H9 (cell line): ENCODE results near the gene PALD1. TPM values are rescaled to one million over a fixed set of nuclear protein-coding genes. Genes with fewer than 3 reads are reported as not detected.
A peak's percentile ranks its signal among the peaks of the same experiment; 100 is the strongest.

ENCODE experiments used
- DNase-seq: peaks from one replicate; pipeline ENCODE4 v3.0.0-alpha.2; 2017
- H2AFZ ChIP-seq: one replicate; pipeline ENCODE4 v1.6.1; 2013; ENCODE audit warnings: mild to moderate bottlenecking, low read length, control low read depth, moderate library complexity
- H2AK5ac ChIP-seq: 2 replicates; pipeline ENCODE4 v1.6.1; 2013; ENCODE audit warnings: low read length, control low read depth, mixed read lengths; ENCODE audit not compliant: insufficient read length
- H2BK120ac ChIP-seq: one replicate; pipeline ENCODE4 v1.6.1; 2013; ENCODE audit warnings: low read depth, mild to moderate bottlenecking, low read length, control low read depth, inconsistent platforms; ENCODE audit not compliant: poor library complexity, severe bottlenecking
- H2BK12ac ChIP-seq: 2 replicates; pipeline ENCODE4 v1.6.1; 2013; ENCODE audit warnings: low read length, control low read depth, mixed read lengths, low read depth; ENCODE audit not compliant: insufficient read length
- H2BK15ac ChIP-seq: 2 replicates; pipeline ENCODE4 v1.6.1; 2013; ENCODE audit warnings: low read depth, low read length, control low read depth
- H2BK20ac ChIP-seq: one replicate; pipeline ENCODE4 v1.6.1; 2013; ENCODE audit warnings: low read depth, mild to moderate bottlenecking, low read length, control low read depth, inconsistent platforms; ENCODE audit not compliant: poor library complexity, severe bottlenecking
- H2BK5ac ChIP-seq: 2 replicates; pipeline ENCODE4 v1.6.1; 2013; ENCODE audit warnings: low read length, control low read depth, mixed read lengths; ENCODE audit not compliant: insufficient read length
- H3K14ac ChIP-seq: 2 replicates; pipeline ENCODE4 v1.6.1; 2013; ENCODE audit warnings: low read length, control low read depth; ENCODE audit not compliant: insufficient read depth
- H3K18ac ChIP-seq: 2 replicates; pipeline ENCODE4 v1.6.1; 2013; ENCODE audit warnings: low read depth, mild to moderate bottlenecking, mixed read lengths, low read length, control low read depth; ENCODE audit not compliant: insufficient read length
- H3K23ac ChIP-seq: 2 replicates; pipeline ENCODE4 v1.6.1; 2013; ENCODE audit warnings: low read length, control low read depth, mixed read lengths, low read depth; ENCODE audit not compliant: insufficient read length
- H3K23me2 ChIP-seq: 2 replicates; pipeline ENCODE4 v1.6.1; 2013; ENCODE audit warnings: low read depth, mild to moderate bottlenecking, mixed read lengths, low read length, control low read depth; ENCODE audit not compliant: insufficient read length, poor library complexity, severe bottlenecking
- H3K27ac ChIP-seq: 2 replicates; pipeline ENCODE4 v1.5.1; 2013; ENCODE audit warnings: low read length, control low read depth, mixed read lengths, low read depth; ENCODE audit not compliant: insufficient read length
- H3K27me3 ChIP-seq: 2 replicates; pipeline ENCODE4 v1.6.1; 2013; ENCODE audit warnings: low read length, control low read depth, inconsistent platforms; ENCODE audit not compliant: insufficient read depth
- H3K4ac ChIP-seq: 2 replicates; pipeline ENCODE4 v1.6.1; 2013; ENCODE audit warnings: low read depth, mild to moderate bottlenecking, control low read depth, inconsistent platforms, low read length, moderate library complexity
- H3K4me1 ChIP-seq: 2 replicates; pipeline ENCODE4 v1.6.1; 2013; ENCODE audit warnings: low read length, control low read depth, inconsistent platforms; ENCODE audit not compliant: insufficient read depth
- H3K4me2 ChIP-seq: 2 replicates; pipeline ENCODE4 v1.6.1; 2013; ENCODE audit warnings: low read length, control low read depth, mixed read lengths; ENCODE audit not compliant: insufficient read length, insufficient read depth
- H3K56ac ChIP-seq: 2 replicates; pipeline ENCODE4 v1.6.1; 2013; ENCODE audit warnings: low read depth, mild to moderate bottlenecking, mixed read lengths, low read length, control low read depth; ENCODE audit not compliant: insufficient read length
- H3K79me1 ChIP-seq: 2 replicates; pipeline ENCODE4 v1.6.1; 2013; ENCODE audit warnings: low read depth, mild to moderate bottlenecking, moderate library complexity, low read length, control low read depth, inconsistent platforms; ENCODE audit not compliant: insufficient read depth, poor library complexity, severe bottlenecking
- H3K79me2 ChIP-seq: 2 replicates; pipeline ENCODE4 v1.6.1; 2013; ENCODE audit warnings: low read length, control low read depth, inconsistent platforms; ENCODE audit not compliant: insufficient read depth
- H3K9ac ChIP-seq: 2 replicates; pipeline ENCODE4 v1.6.1; 2013; ENCODE audit warnings: low read length, control low read depth, mixed read lengths; ENCODE audit not compliant: insufficient read length; ENCODE audit errors: extremely low read depth
- H3K9me3 ChIP-seq: one replicate; pipeline ENCODE4 v1.6.1; 2013; ENCODE audit warnings: low read depth, low read length, inconsistent platforms; ENCODE audit not compliant: control insufficient read depth
- H3T11ph ChIP-seq: one replicate; pipeline ENCODE4 v1.6.1; 2013; ENCODE audit warnings: mild to moderate bottlenecking, low read length, control low read depth, inconsistent platforms
- H4K20me1 ChIP-seq: one replicate; pipeline ENCODE4 v1.6.1; 2013; ENCODE audit not compliant: control insufficient read depth, insufficient read length, insufficient read depth
- H4K5ac ChIP-seq: 2 replicates; pipeline ENCODE4 v1.6.1; 2013; ENCODE audit warnings: low read depth, mild to moderate bottlenecking, mixed read lengths, low read length, control low read depth; ENCODE audit not compliant: insufficient read length
- H4K8ac ChIP-seq: replicated peaks from 2 replicates; pipeline ENCODE4 v1.6.1; 2013; ENCODE audit warnings: low read length, control low read depth, mixed read lengths, low read depth; ENCODE audit not compliant: insufficient read length
- H4K91ac ChIP-seq: 2 replicates; pipeline ENCODE4 v1.6.1; 2013; ENCODE audit warnings: low read depth, mild to moderate bottlenecking, moderate library complexity, mixed read lengths, low read length, control low read depth; ENCODE audit not compliant: insufficient read length
- H3K27ac Mint-ChIP-seq, 3 experiments: 2 replicates in 2 of 3; 3 replicates in 1 of 3; pipeline ENCODE4 v1.8.0; 2020 to 2021; ENCODE audit warnings: mixed read lengths in 3 of 3, mild to moderate bottlenecking in 1 of 3, moderate library complexity in 1 of 3
- H3K27me3 Mint-ChIP-seq: 2 replicates; pipeline ENCODE4 v1.8.0; 2021; ENCODE audit warnings: low read depth, mild to moderate bottlenecking, moderate library complexity, mixed read lengths
- H3K36me3 Mint-ChIP-seq, 3 experiments: 2 replicates in 2 of 3; 3 replicates in 1 of 3; pipeline ENCODE4 v1.8.0; 2020 to 2021; ENCODE audit warnings: low read depth in 3 of 3, mixed read lengths in 3 of 3; ENCODE audit not compliant: insufficient read depth in 1 of 3
- H3K4me1 Mint-ChIP-seq, 2 experiments: 2 replicates each; pipeline ENCODE4 v1.8.0; 2020; ENCODE audit warnings: mixed read lengths in 2 of 2
- H3K4me3 Mint-ChIP-seq, 2 experiments: 2 replicates in 1 of 2; 3 replicates in 1 of 2; pipeline ENCODE4 v1.8.0; 2020 to 2021; ENCODE audit warnings: mild to moderate bottlenecking in 2 of 2, mixed read lengths in 2 of 2, moderate library complexity in 1 of 2
- H3K9me3 Mint-ChIP-seq, 2 experiments: 2 replicates in 1 of 2; 3 replicates in 1 of 2; pipeline ENCODE4 v1.8.0; 2020; ENCODE audit warnings: mild to moderate bottlenecking in 2 of 2, mixed read lengths in 2 of 2, moderate library complexity in 1 of 2
- CTCF ChIP-seq: fragments of 200-600 bp; sonication (generic); conservative IDR thresholded peaks from 3 replicates; pipeline ENCODE4 v1.8.0; 2021; ENCODE audit warnings: antibody characterized with exemption, mild to moderate bottlenecking
- WGBS: extraction: QIAGEN DNeasy Blood & Tissue Kit; methylation state at CpG from one replicate; pipeline ENCODE4 v1.1.7; 2013; ENCODE audit warnings: missing lambda C conversion rate, low lambda C conversion rate, mixed read lengths; ENCODE audit not compliant: insufficient read length; ENCODE audit errors: extremely low coverage; 5-methylcytosine and 5-hydroxymethylcytosine counted together
- total RNA-seq: library from RNA; stranded (reverse); gene quantifications from 2 replicates; pipeline ENCODE4 v1.2.1, GENCODE V29; 2021

The PALD1 gene
- total RNA-seq, 1 experiment from 2014 or later, result 21.1 TPM

- TF ChIP-seq CTCF, result no peak
- Histone ChIP-seq H3K4me2 (no peak overlapping the region), H3K4ac (no peak overlapping the region), H2AFZ (no peak overlapping the region), H3K4me1 (no peaks in the 10 kb centered on the region; the same call in 1 of the 2 replicates), H3K9me3 (no peaks in the 10 kb centered on the region), H3K9ac (no peak overlapping the region), H3K27ac (no peak overlapping the region), H3T11ph (no peak overlapping the region), H2BK15ac (no peak overlapping the region), H2BK12ac (no peak overlapping the region), H3K79me1 (no peaks in the 10 kb centered on the region), H2BK120ac (no peak overlapping the region), H3K14ac (no peak overlapping the region), H4K5ac (no peak overlapping the region), H4K20me1 (no peaks in the 10 kb centered on the region), H2BK5ac (no peak overlapping the region), H3K23me2 (no peaks in the 10 kb centered on the region), H3K56ac (no peak overlapping the region), H3K23ac (no peak overlapping the region), H2AK5ac (no peak overlapping the region), H3K18ac (no peak overlapping the region), H2BK20ac (no peak overlapping the region), H3K27me3 (no peaks in the 10 kb centered on the region), H4K8ac (no peak overlapping the region), H3K79me2 (no peaks in the 10 kb centered on the region), H4K91ac (no peak overlapping the region)
- no CpG with 5 or more reads among the region's 10 CpGs for WGBS
- Mint-ChIP-seq H3K4me1 (peaks cover 10 to 12% of the 10 kb centered on the region in 2 experiments), H3K27ac (peak overlapping the region in 1 of 3 experiments; percentile 18; a peak in 1 of 7 replicates), H3K36me3 (peaks cover 0 to 9% (median 4%) of the 10 kb centered on the region in 3 experiments; a peak in 5 of 7 replicates), H3K4me3 (no peak overlapping the region), H3K27me3 (no peaks in the 10 kb centered on the region), H3K9me3 (no peaks in the 10 kb centered on the region)
- no peak for DNase-seq
Measured at GRCh38 chr10:70534281-70534680, 55.7 kb downstream of the PALD1 start.
